ENCODE results near the gene GPC6. TPM values are rescaled to one million over a fixed set of nuclear protein-coding genes. Genes with fewer than 3 reads are reported as not detected.
A peak's percentile ranks its signal among the peaks of the same experiment; 100 is the strongest.

The GPC6 gene
- polyA plus RNA-seq, 1 donor (not counting 4 experiments of a cell fraction or from before 2014, with no cell fraction given) = 0.42 TPM

DNA sequence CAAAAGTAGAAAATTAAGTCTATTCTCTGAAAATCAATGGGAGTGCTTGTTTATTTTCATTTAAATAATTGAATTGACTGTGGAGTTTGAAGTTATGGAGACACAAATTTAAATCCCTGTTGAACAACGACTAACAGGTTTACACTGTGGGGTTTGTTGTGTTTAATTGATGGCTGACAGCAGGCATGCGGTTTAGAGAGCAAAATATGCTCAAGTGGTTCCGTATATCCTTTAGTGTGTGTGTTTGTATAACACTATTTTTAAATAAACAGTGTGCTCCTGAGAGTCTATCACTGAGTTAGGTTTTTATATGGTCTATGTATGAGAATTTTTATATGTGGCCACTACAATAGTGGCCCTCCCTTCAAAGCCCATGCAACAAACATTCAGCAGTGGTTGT lies 332.0 kb downstream of the GPC6 start:
- DNase-seq (ENCODE audit: low read depth, low spot score) = no peak
- Histone ChIP-seq H3K9me1 (ENCODE audit: control insufficient read depth, extremely low read depth, insufficient read depth, low read length) (no peaks in the 10 kb centered on the region), H3K9ac (ENCODE audit: control insufficient read depth, extremely low read depth, insufficient read depth, low read length) (no peak overlapping the region), H3K27me3 (ENCODE audit: control insufficient read depth, extremely low read depth, insufficient read depth, low read length) (no peaks in the 10 kb centered on the region), H3K79me2 (ENCODE audit: control insufficient read depth, insufficient read depth, low read length) (no peaks in the 10 kb centered on the region), H2AFZ (ENCODE audit: control insufficient read depth, low read length) (no peak overlapping the region), H3K27ac (ENCODE audit: control insufficient read depth, insufficient read depth, low read length) (no peak overlapping the region), H3K9me3 (ENCODE audit: control insufficient read depth, low read depth, low read length) (no peaks in the 10 kb centered on the region), H3K4me2 (ENCODE audit: control insufficient read depth, extremely low read depth, insufficient read depth, low read depth, low read length) (no peak overlapping the region), H3K4me3 (ENCODE audit: control insufficient read depth in 2 of 3, extremely low read depth in 1 of 3, insufficient read depth in 2 of 3, low read depth in 1 of 3, low read length in 3 of 3) (no peak overlapping the region), H4K20me1 (ENCODE audit: control insufficient read depth, extremely low read depth, insufficient read depth, low read length) (no peaks in the 10 kb centered on the region), H3K36me3 (ENCODE audit: control insufficient read depth in 2 of 2, extremely low read depth in 1 of 2, insufficient read depth in 2 of 2, low read length in 2 of 2) (no peaks in the 10 kb centered on the region), H3K4me1 (ENCODE audit: control insufficient read depth, extremely low read depth, insufficient read depth, low read length) (peaks cover 31% of the 10 kb centered on the region)
- TF ChIP-seq CTCF (optimal IDR thresholded peaks at IDR 0.05 in 1 of 3, IDR thresholded peaks at IDR 0.05 in 1 of 3, conservative IDR thresholded peaks at IDR 0.05 in 1 of 3; ENCODE audit: extremely low read depth in 1 of 3, insufficient read depth in 2 of 3, low read length in 3 of 3) (no peak), EZH2 (IDR thresholded peaks at IDR 0.05; ENCODE audit: low read length) (no peak)
- FAIRE-seq = no peak
- dilution Hi-C loops (cut with MboI; ENCODE audit: extremely low pct_ligation_motif_present, low sequenced_read_pairs) = no loop called here

GRCh38 chr13:93559718-93560117 lies 333.1 kb downstream of the GPC6 start:
- no peak overlapping the region for H3K4me3 ChIP-seq (ENCODE audit: control insufficient read depth in 2 of 3, extremely low read depth in 1 of 3, insufficient read depth in 2 of 3, low read depth in 1 of 3, low read length in 3 of 3)
- no peaks in the 10 kb centered on the region for H3K36me3 ChIP-seq (ENCODE audit: control insufficient read depth in 2 of 2, extremely low read depth in 1 of 2, insufficient read depth in 2 of 2, low read length in 2 of 2)
- no peaks in the 10 kb centered on the region for H3K79me2 ChIP-seq (ENCODE audit: control insufficient read depth, insufficient read depth, low read length)
- no peaks in the 10 kb centered on the region for H3K9me1 ChIP-seq (ENCODE audit: control insufficient read depth, extremely low read depth, insufficient read depth, low read length)
- dilution Hi-C loops (cut with MboI; ENCODE audit: extremely low pct_ligation_motif_present, low sequenced_read_pairs) = no loop called here
- H2AFZ ChIP-seq (ENCODE audit: control insufficient read depth, low read length) = no peak overlapping the region
- peak overlapping the region; percentile 38 for H3K4me2 ChIP-seq (ENCODE audit: control insufficient read depth, extremely low read depth, insufficient read depth, low read depth, low read length)
- TF ChIP-seq EZH2 (IDR thresholded peaks at IDR 0.05; ENCODE audit: low read length) (no peak), CTCF (optimal IDR thresholded peaks at IDR 0.05 in 1 of 3, IDR thresholded peaks at IDR 0.05 in 1 of 3, conservative IDR thresholded peaks at IDR 0.05 in 1 of 3; ENCODE audit: extremely low read depth in 1 of 3, insufficient read depth in 2 of 3, low read length in 3 of 3) (no peak)
- no peaks in the 10 kb centered on the region for H3K27me3 ChIP-seq (ENCODE audit: control insufficient read depth, extremely low read depth, insufficient read depth, low read length)
- H3K4me1 ChIP-seq (ENCODE audit: control insufficient read depth, extremely low read depth, insufficient read depth, low read length) = peaks cover 31% of the 10 kb centered on the region
- DNase-seq (ENCODE audit: low read depth, low spot score) = peak; percentile 77
- H3K27ac ChIP-seq (ENCODE audit: control insufficient read depth, insufficient read depth, low read length) = peak overlapping the region; percentile 28
- H4K20me1 ChIP-seq (ENCODE audit: control insufficient read depth, extremely low read depth, insufficient read depth, low read length) = no peaks in the 10 kb centered on the region
- peak; percentile 92 for FAIRE-seq
- no peak overlapping the region for H3K9ac ChIP-seq (ENCODE audit: control insufficient read depth, extremely low read depth, insufficient read depth, low read length)
- H3K9me3 ChIP-seq (ENCODE audit: control insufficient read depth, low read depth, low read length) = no peaks in the 10 kb centered on the region

Measured in keratinocyte (primary cell).